ENCODE measurements around the gene DYNC1I1.

Gene DYNC1I1

DNA sequence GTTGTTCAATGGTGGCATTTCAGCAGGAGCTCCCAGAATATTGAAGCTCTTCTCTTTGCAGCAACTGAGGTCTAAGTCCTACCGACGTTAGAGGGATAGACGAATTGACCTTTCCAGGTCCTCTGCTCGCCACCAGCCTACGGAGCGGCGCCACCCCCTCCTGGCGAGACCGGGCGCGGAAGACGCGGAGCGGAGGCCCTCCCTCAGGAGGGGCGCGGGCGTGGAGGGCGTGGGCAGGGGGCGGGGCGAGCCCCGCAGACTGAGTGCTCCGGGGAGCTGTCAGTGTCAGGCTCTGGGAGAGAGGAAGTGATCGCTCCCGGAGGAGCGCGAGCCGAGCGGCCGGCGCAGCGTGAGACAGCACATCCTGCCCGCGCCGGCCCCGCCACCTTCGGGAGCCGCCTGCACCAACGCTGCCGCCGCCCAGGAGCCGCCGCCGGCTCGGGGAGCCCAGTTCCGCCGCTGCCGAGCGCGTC is at the start of gene DYNC1I1:
DYNC1I1 (plus strand) TSS at position 257 of the 473 bp plus-strand sequence. CDS start 32,176 bp downstream, outside the sequence.
- peak; percentile 12 for DNase-seq (ENCODE audit: low read depth)

GRCh38 chr7:95723583-95724180 is 48.7 kb upstream of the DYNC1I1 start:
- DNase-seq (ENCODE audit: low read depth), result no peak

DNA sequence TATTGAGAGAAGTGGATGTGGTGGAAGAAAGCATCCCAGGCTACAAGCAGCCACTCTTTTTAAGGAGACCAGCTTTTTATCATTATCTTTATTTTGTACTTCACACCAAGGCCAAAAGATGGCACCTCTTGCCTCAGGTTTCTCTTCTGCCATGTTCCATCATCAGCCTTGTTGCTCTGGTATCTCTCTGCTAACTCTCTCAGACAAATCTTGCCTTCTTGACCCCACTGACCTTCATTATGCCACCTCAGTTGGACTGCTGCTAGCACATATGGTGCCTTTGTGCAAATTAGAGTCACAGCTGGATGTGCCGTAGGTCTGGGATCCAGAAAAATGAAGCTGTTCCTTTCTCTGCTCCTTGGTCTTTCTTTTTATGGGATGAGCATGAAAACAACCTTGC is 47.1 kb upstream of the DYNC1I1 start:
- no peak for DNase-seq (ENCODE audit: low read depth)

GRCh38 chr7:95730493-95731280 is 41.7 kb upstream of the DYNC1I1 start:
- no peak for DNase-seq (ENCODE audit: low read depth)

GRCh38 chr7:95736635-95737034 is 35.7 kb upstream of the DYNC1I1 start:
- DNase-seq (ENCODE audit: low read depth), result no peak

GRCh38 chr7:95737828-95738505 is 34.4 kb upstream of the DYNC1I1 start:
- no peak for DNase-seq (ENCODE audit: low read depth)

- no peak for DNase-seq (ENCODE audit: low read depth)
Measured at GRCh38 chr7:95749044-95749443, 23.3 kb upstream of the DYNC1I1 start.

DNA sequence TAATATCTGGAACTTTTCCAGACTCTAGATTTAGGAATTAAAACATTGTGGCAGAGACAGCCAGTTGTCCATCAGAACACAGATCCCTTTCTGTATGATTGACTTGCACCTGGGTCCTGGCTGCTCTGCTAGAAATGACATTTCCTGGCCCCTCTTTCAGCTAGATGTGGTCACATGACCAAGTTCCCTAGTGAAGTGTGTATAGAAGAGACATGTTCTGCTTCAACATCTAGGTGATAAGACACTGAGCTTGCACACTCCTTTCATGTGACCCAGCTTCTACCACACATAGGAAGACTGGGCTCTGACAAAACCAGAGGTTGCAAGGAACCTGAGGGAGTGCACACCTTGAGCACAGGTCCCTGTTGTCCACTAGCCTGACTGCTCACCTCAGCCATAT is 22.8 kb upstream of the DYNC1I1 start:
- no peak for DNase-seq (ENCODE audit: low read depth)

DNA sequence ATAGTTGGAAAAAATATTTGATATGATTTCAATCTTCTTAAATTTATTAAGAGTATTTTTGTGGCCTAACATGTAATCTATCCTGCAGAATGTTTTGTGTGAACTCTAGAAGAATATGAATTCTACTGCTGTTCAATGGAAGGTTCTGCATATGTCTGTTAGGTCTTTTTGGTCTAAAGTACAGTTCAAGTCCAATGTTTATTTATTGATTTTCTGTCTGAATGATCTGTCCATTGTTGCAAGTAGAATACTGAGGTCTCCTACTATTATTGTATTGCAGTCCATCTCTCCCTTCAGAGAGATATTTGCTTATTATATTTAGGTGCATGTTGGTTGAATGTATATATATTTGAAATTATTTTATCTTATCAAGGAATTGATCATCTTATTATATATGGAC is 18.9 kb upstream of the DYNC1I1 start:
- DNase-seq (ENCODE audit: low read depth), result no peak

DNA sequence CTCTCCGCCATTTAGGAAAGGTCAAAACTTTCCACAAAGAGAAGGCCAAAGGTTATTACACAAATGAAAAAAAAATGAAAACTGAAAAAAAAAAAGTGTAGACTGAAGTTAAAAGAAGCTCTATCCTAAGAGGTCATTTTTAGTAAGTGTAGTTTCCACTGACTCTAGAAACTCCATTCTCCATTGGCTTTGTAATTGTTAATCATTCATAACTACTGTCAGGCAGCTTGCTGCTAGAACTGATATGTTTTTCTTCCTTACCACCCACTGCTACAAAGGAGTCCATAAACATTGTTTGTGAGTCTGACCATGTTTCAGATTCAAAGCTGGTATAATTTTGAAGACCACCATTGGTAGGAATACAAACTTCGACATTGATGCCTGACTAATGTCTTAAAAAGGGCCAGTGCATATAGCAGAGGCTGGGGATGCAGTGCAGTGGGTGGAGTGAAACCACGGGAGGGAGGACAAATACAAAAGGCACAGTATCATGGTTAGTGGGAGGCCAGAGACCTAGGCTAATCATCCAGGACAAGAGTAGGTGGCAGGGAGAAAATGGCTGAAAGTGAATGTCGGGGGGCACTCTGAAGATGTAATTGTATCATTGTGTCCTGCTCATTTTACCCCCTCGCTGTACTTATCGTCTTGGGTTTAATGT is 16.9 kb upstream of the DYNC1I1 start:
- no peak for DNase-seq (ENCODE audit: low read depth)

- no peak for DNase-seq (ENCODE audit: low read depth)
Measured at GRCh38 chr7:95758187-95758586, 14.2 kb upstream of the DYNC1I1 start.

GRCh38 chr7:95766086-95766485 is 6.3 kb upstream of the DYNC1I1 start:
- no peak for DNase-seq (ENCODE audit: low read depth)

- no peak for DNase-seq (ENCODE audit: low read depth)
Measured at GRCh38 chr7:95766657-95767056, 5.7 kb upstream of the DYNC1I1 start.

DNA sequence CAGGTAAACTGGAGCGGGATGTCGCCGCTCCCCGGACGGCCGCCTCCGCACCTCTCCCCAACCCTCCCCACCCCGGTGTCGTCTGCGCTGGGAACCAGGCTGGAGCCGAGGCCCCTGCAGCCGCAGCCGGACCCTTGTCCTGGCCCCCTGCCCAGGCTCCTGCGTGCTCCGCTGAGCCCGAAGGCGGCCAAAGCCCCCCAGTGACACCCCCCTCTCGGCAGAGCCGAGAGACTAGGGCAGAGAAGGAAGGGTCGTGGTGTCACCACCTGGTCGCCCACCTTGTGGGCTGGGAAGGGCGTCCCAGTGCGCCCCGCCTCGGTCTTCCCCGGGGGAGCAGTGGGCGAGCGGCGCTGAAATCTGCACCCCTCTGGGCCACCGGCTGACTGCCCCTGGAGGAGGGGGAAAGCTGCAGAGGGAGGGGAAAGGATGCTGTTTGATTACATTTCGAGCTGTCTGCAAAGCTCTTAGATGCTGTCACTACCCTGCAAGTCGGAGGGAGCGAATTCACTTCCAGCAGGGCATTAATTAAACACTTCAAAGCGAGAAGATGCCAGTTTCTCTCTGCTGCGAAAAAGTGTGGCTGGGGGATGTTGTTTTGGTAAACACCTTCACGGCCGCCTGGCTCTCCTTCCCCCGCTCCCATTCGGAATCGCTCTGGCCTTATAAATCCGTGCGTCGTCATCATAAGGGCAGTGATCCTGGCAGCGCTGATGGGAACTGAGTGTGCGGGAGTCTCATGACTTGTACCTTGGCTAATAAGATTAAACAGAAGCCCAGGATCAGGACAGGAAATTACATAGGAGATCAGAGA is 622 bp downstream of the DYNC1I1 start:
- no peak for DNase-seq (ENCODE audit: low read depth)

DNA sequence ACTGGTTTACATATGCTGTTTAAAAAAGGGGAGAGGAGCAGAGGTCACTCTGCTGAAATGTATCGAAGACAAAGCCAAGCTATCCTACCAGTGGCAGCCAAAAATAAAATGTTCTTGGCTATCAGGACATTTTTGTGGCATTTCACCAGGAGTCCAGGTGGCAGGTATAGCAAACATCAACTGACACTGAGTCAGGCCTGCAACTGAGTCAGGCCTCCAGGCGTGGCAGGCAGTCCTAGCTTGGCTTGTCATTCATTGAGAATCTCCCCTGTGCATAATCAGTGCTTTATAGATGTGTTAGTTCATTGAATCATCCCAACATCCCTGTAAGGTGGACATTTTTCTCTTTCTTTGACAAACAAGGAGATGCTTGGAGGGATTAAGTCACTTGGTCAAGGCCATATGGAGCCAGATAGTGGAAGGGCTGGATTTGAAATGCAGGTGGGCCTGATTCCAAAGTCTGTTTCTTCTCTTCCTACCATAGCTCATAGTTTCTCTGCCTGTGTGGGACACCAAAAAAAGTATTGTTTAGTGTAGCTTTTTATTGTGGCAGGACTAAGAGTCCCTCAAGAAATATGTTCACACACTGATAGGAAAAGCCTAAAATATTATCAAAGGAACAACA is 4.3 kb downstream of the DYNC1I1 start:
- DNase-seq (ENCODE audit: low read depth), result no peak

DNA sequence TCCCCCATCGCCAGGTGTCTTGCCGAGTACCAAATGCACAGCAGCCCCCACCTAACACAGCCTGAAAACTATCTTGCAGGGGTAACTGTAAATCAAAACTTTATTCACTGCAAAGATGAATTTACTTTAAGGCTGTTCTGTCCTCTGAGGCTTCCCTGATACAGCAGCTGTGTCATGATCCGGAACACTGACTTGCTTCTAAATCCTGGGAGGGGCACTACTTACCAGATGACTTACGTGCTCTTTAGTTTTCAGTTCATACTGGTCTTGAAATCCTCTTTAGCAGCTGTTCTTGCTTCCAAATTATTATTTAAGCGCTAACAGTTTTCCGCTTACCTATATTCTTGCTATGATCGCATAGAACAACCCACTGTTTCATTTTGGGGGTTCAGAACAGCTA is 4.9 kb downstream of the DYNC1I1 start:
- no peak for DNase-seq (ENCODE audit: low read depth)

GRCh38 chr7:95780665-95781064 is 8.3 kb downstream of the DYNC1I1 start:
- no peak for DNase-seq (ENCODE audit: low read depth)

GRCh38 chr7:95781961-95782586 is 9.7 kb downstream of the DYNC1I1 start:
- DNase-seq (ENCODE audit: low read depth), result no peak

GRCh38 chr7:95784796-95785195 is 12.4 kb downstream of the DYNC1I1 start:
- DNase-seq (ENCODE audit: low read depth), result no peak

DNA sequence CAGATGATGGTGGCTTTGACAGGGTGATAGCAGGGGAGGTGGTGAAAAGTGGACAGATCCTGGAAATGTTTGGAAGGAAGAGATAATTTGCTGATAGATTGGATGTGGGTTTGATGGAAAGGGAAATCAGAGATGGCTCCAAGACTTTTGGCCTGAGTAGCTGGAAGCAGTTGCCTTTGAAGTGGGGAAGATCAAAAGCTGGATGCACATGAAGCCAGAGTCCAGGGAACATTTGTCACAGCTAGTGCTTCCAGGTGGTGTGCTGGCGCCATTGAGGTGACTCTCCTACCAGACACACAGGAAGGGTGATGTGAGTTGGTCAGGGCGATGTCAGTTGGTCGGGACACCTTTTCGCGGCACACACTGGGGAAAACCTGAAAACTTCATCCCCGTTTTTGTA is 15.9 kb downstream of the DYNC1I1 start:
- DNase-seq (ENCODE audit: low read depth), result no peak

DNA sequence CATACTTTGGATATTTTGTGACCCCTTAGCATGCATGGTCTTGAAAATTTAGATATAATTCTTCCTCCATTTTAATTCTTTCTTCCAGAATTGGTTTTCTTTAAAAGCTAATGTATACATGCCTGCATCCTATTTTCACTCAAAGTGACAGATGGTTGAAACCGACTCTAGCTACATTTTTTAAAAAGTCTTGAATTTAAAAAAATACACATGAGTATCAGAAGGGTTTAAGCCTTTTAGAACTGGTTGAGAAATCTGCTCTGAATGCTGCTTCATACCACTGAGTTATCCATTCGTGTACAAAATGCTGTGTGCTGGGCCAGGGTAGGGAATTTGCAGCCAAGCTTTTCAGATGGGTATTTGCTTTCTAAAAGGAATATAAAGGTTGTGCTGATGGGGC is 16.5 kb downstream of the DYNC1I1 start:
- no peak for DNase-seq (ENCODE audit: low read depth)
